ENCODE data around the gene JAK3.

DNA sequence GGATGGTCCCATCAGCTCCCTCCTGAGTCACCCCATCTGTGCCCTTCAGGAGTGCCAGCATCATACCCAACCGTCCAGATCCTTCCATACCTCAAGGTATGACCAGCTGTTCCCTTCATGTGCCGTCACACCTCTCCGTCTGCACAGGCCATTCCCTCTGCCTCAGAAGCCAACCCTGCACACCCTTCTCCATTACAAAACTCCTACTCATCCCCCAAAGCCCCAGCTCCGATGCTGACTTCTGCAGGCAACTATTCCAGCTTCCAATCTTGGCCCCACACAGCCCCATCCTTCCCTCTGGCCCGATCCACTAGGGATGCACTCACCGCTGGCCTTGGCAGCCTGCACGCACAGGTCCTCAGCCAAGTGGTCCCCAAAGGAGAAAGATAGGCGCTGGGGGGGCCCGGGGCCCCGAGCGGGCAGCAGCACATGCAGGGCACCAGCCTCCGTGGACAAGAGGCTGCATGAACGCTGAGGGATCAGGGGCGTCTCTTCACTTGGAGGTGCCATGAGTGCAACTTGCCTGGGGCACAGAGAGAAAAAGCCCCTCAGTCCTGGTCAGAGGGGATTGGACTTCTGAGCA, 3.8 kb downstream of the JAK3 start:
- TF ChIP-seq, protein P1, sequence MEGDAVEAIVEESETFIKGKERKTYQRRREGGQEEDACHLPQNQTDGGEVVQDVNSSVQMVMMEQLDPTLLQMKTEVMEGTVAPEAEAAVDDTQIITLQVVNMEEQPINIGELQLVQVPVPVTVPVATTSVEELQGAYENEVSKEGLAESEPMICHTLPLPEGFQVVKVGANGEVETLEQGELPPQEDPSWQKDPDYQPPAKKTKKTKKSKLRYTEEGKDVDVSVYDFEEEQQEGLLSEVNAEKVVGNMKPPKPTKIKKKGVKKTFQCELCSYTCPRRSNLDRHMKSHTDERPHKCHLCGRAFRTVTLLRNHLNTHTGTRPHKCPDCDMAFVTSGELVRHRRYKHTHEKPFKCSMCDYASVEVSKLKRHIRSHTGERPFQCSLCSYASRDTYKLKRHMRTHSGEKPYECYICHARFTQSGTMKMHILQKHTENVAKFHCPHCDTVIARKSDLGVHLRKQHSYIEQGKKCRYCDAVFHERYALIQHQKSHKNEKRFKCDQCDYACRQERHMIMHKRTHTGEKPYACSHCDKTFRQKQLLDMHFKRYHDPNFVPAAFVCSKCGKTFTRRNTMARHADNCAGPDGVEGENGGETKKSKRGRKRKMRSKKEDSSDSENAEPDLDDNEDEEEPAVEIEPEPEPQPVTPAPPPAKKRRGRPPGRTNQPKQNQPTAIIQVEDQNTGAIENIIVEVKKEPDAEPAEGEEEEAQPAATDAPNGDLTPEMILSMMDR (IDR thresholded peaks at IDR 0.05): no peak
- TF ChIP-seq POLR2A (IDR thresholded peaks at IDR 0.05) (no peak), POLR2AphosphoS5 (IDR thresholded peaks at IDR 0.05) (no peak)
